ENCODE measurements around the gene AMHR2. TPM values are rescaled to one million over a fixed set of nuclear protein-coding genes. Genes with fewer than 3 reads are reported as not detected.
"Not testable (repeated sequence)": the region's sequence is repeated elsewhere in the genome, so short reads cannot be mapped to it uniquely, and the experiment has no call there.

Gene AMHR2
- not detected for total RNA-seq

- FAIRE-seq (no peak), DNase-seq (ENCODE audit: low spot score in 2 of 2) (no peak)
Measured at GRCh38 chr12:53423597-53423996, at the start of gene AMHR2. AMHR2 (plus strand) TSS chr12:53423855; CDS start chr12:53423935, 80 bp downstream.

- not testable (repeated sequence) for DNase-seq (ENCODE audit: low spot score in 2 of 2); FAIRE-seq
Measured at GRCh38 chr12:53374277-53374676, 49.4 kb upstream of the AMHR2 start.

GRCh38 chr12:53376747-53377146 is 46.9 kb upstream of the AMHR2 start:
- FAIRE-seq (no peak), DNase-seq (ENCODE audit: low spot score in 2 of 2) (no peak)

DNA sequence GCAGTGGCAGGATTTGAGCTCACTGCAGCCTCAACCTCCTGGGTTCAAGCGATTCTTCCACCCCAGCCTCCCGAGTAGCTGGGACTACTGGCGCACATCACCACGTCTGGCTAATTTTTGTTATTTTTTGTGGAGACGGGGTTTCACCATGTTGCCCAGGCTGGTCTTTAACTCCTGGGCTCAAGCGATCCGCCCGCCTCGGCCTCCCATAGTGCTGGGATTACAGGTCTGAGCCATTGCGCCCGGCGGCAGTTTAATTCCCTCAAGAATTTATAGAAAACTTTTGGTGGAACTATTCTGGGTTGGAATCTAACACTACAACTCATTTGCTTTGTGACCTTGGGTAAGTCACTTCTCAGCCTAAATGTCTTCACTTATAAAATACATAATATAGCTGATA is 45.4 kb upstream of the AMHR2 start:
- DNase-seq (ENCODE audit: low spot score in 2 of 2) (no peak), FAIRE-seq (no peak)

DNA sequence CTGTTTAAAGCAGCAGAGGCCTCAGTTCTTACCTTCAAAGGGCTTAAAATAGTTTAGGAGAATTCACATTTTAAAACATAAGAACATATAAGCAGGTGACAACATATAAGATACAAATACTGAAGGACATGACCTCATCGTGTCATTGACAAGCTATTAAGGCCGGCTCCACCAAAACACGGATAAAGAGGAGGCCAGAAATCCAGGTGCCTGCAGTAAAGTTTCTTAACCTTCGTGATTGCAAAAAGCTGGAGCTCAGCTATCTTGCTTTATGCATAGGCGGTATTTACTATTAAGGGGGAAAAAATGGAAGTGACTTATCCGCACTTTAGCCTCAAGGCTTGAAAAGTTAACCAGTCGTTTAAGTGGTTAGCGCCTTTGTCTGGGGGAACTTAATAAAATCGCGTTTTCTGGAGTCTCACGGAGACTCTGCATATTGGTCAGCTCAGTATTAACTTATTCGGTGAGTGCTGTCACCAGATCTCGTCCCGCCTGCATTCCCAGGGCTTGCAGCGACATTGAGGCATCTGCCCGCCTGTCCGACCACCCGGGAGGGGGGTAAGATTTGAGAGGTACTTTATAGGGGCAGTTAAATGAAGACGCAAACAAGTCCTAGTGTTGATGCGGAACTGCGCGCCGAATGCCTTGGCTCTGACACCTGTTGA is 44.8 kb upstream of the AMHR2 start:
- FAIRE-seq (no peak), DNase-seq (ENCODE audit: low spot score in 2 of 2) (no peak)

GRCh38 chr12:53379389-53380103 is 44.1 kb upstream of the AMHR2 start:
- FAIRE-seq (peak; percentile 99), DNase-seq (ENCODE audit: low spot score in 2 of 2) (peak; percentile 87 to 89)

- no peak for FAIRE-seq
- peak; percentile 72 to 79 for DNase-seq (ENCODE audit: low spot score in 2 of 2)
Measured at GRCh38 chr12:53380104-53380793, 43.4 kb upstream of the AMHR2 start, which contains the start of gene SP1. SP1 (plus strand) TSS chr12:53380176; CDS start chr12:53380292, 116 bp downstream.

GRCh38 chr12:53380794-53381730 is 42.6 kb upstream of the AMHR2 start:
- no peak for DNase-seq (ENCODE audit: low spot score in 2 of 2)
- FAIRE-seq, result no peak

- FAIRE-seq (no peak), DNase-seq (ENCODE audit: low spot score in 2 of 2) (no peak)
Measured at GRCh38 chr12:53381731-53382630, 41.7 kb upstream of the AMHR2 start.

- FAIRE-seq, result no peak
Measured at GRCh38 chr12:53383258-53383657, 40.4 kb upstream of the AMHR2 start.

DNA sequence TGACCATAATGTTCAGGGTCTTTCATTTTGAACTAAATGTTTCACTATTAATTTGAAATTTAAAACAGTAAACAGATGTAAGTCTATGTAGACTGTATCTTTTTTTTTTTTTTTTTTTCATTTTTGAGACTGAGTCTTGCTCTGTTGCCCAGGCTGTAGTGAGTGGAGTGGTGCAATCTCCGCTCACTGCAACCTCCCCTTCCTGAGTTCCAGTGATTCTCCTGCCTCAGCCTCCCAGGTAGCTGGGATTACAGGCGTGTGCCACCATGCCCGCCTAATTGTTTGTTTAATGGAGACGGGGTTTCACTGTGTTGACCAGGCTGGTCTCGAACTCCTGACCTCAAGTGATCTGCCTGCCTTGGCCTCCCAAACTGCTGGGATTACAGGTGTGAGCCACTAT is 37.3 kb upstream of the AMHR2 start:
- not testable (repeated sequence) for FAIRE-seq; DNase-seq (ENCODE audit: low spot score in 2 of 2)

More at GRCh38 chr12:53383258-53383657, 40.4 kb upstream of the AMHR2 start:
- no peak for DNase-seq (ENCODE audit: low spot score in 2 of 2)

- FAIRE-seq, result no peak
- DNase-seq (ENCODE audit: low spot score in 2 of 2), result no peak
Measured at GRCh38 chr12:53388932-53389331, 34.7 kb upstream of the AMHR2 start.

- DNase-seq (ENCODE audit: low spot score in 2 of 2) (no peak), FAIRE-seq (no peak)
Measured at GRCh38 chr12:53389702-53390101, 34.0 kb upstream of the AMHR2 start.

DNA sequence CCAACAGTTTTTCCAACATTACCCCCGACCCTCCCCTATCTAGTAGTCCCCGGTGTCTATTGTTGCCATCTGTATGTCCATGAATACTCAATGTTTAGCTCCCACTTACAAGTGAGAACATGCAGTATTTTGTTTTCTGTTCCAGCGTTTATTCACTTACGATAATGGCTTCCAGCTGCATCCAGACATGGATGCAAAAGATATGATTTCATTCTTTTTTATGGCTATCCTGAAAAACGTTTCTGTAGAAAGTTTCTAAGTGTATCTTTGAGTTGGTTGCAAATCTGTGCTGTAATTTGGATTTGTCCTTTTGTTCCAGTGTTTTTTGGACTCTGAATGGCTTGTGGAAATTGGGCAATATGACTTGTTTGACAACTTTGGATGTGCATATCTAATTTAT is 31.9 kb upstream of the AMHR2 start:
- FAIRE-seq, result no peak
- DNase-seq (ENCODE audit: low spot score in 2 of 2), result no peak

GRCh38 chr12:53399896-53400295 is 23.8 kb upstream of the AMHR2 start:
- FAIRE-seq, result no peak

DNA sequence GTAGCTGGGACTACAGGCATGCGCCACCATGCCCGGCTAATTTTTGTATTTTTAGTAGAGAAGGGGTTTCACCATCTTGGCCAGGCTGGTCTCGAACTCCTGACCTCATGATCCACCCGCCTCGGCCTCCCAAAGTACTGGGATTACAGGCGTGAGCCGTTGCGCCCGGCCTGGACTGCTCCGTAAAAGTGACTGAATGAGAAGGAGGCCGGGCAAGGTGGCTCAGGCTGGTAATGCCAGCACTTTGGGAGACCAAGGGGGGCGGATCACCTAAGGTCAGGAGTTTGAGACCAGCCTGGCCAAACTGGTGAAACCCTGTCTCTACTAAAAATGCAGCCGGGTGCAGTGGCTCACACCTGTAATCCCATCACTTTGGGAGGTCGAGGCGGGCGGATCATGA is 21.3 kb upstream of the AMHR2 start:
- FAIRE-seq; DNase-seq (ENCODE audit: low spot score in 2 of 2): not testable (repeated sequence)

More at GRCh38 chr12:53399896-53400295, 23.8 kb upstream of the AMHR2 start:
- DNase-seq (ENCODE audit: low spot score in 2 of 2), result no peak

- no peak for DNase-seq (ENCODE audit: low spot score in 2 of 2)
- FAIRE-seq, result no peak
Measured at GRCh38 chr12:53402871-53403270, 20.8 kb upstream of the AMHR2 start.

GRCh38 chr12:53410951-53411350 is 12.7 kb upstream of the AMHR2 start:
- DNase-seq (ENCODE audit: low spot score in 2 of 2) (no peak), FAIRE-seq (no peak)

Data from frontal cortex (tissue), 4 donors.